Osteoblast (primary cell): ENCODE results near the gene CMTM1. TPM values are rescaled to one million over a fixed set of nuclear protein-coding genes. Genes with fewer than 3 reads are reported as not detected.

ENCODE experiments used
- DNase-seq: peaks from one replicate; pipeline ENCODE4 v3.0.0; 2011; ENCODE audit warnings: low spot score, mixed read lengths; ENCODE audit not compliant: insufficient read length; ENCODE audit errors: missing footprints
- H2AFZ ChIP-seq: 2 replicates; pipeline ENCODE4 v1.6.0; 2011; ENCODE audit warnings: mild to moderate bottlenecking, low read length
- H3K27ac ChIP-seq: 2 replicates; pipeline ENCODE4 v1.5.1; 2011; ENCODE audit warnings: mild to moderate bottlenecking, low read depth, low read length, moderate library complexity
- H3K27me3 ChIP-seq: 2 replicates; pipeline ENCODE4 v1.6.0; 2012; ENCODE audit warnings: mild to moderate bottlenecking, control low read depth, inconsistent platforms, low read length, moderate library complexity; ENCODE audit not compliant: insufficient read depth
- H3K36me3 ChIP-seq: 2 replicates; pipeline ENCODE4 v1.5.1; 2011; ENCODE audit warnings: mild to moderate bottlenecking, low read length, control low read depth, moderate library complexity; ENCODE audit not compliant: insufficient read depth
- H3K4me1 ChIP-seq: 2 replicates; pipeline ENCODE4 v1.5.1; 2011; ENCODE audit warnings: mild to moderate bottlenecking, low read length, control low read depth, moderate library complexity; ENCODE audit not compliant: insufficient read depth
- H3K4me2 ChIP-seq: 2 replicates; pipeline ENCODE4 v1.6.0; 2011; ENCODE audit warnings: mild to moderate bottlenecking, low read length; ENCODE audit not compliant: insufficient read depth
- H3K4me3 ChIP-seq: fragments of 200-600 bp; sonication (generic); 3 replicates; pipeline ENCODE4 v1.5.1; 2012; ENCODE audit warnings: mild to moderate bottlenecking, low read length, inconsistent platforms; ENCODE audit not compliant: insufficient read depth
- H3K79me2 ChIP-seq: 2 replicates; pipeline ENCODE4 v1.6.0; 2012; ENCODE audit warnings: mild to moderate bottlenecking, low read length, control low read depth, inconsistent platforms; ENCODE audit not compliant: insufficient read depth
- H3K9me3 ChIP-seq: 2 replicates; pipeline ENCODE4 v1.5.1; 2011; ENCODE audit warnings: low read depth, low read length, control low read depth
- H4K20me1 ChIP-seq: 2 replicates; pipeline ENCODE4 v1.6.0; 2012; ENCODE audit warnings: mild to moderate bottlenecking, low read length, control low read depth; ENCODE audit not compliant: insufficient read depth
- CTCF ChIP-seq: IDR thresholded peaks from 2 replicates; pipeline ENCODE4 v1.5.1; 2011; ENCODE audit warnings: mild to moderate bottlenecking, low read depth, low read length, moderate library complexity; ENCODE audit errors: extremely low read depth
- total RNA-seq: library from RNA; depleted of rRNA; stranded (reverse); fragments of >200 nt; gene quantifications from 2 replicates; pipeline ENCODE4 v1.2.3, GENCODE V29; 2012

The CMTM1 gene
- total RNA-seq, 1 donor = 4.0 TPM

GRCh38 chr16:66598111-66598510 lies 31.9 kb downstream of the CMTM1 start:
- no peak for TF ChIP-seq CTCF
- Histone ChIP-seq H4K20me1 (no peaks in the 10 kb centered on the region), H3K36me3 (no peaks in the 10 kb centered on the region), H3K79me2 (no peaks in the 10 kb centered on the region), H3K27ac (no peak overlapping the region), H2AFZ (no peak overlapping the region), H3K4me1 (no peaks in the 10 kb centered on the region), H3K4me3 (no peak overlapping the region), H3K9me3 (no peaks in the 10 kb centered on the region), H3K4me2 (no peak overlapping the region), H3K27me3 (no peaks in the 10 kb centered on the region)
- DNase-seq = no peak

GRCh38 chr16:66599726-66600125 lies 33.5 kb downstream of the CMTM1 start:
- Histone ChIP-seq H3K4me1 (peaks cover 3% of the 10 kb centered on the region), H3K36me3 (no peaks in the 10 kb centered on the region), H3K4me2 (no peak overlapping the region), H3K27me3 (no peaks in the 10 kb centered on the region), H3K4me3 (no peak overlapping the region), H3K9me3 (no peaks in the 10 kb centered on the region), H3K79me2 (no peaks in the 10 kb centered on the region), H4K20me1 (no peaks in the 10 kb centered on the region), H2AFZ (no peak overlapping the region), H3K27ac (no peak overlapping the region)
- no peak for DNase-seq
- TF ChIP-seq CTCF = no peak

GRCh38 chr16:66600477-66600876 lies 34.2 kb downstream of the CMTM1 start:
- Histone ChIP-seq H2AFZ (no peak overlapping the region), H3K4me3 (no peak overlapping the region)

GRCh38 chr16:66601471-66601870 lies 35.2 kb downstream of the CMTM1 start:
- no peak for DNase-seq
- H4K20me1 ChIP-seq = no peaks in the 10 kb centered on the region
- H3K36me3 ChIP-seq = no peaks in the 10 kb centered on the region
- no peak for TF ChIP-seq CTCF
- H3K79me2 ChIP-seq = peaks cover 12% of the 10 kb centered on the region
- no peaks in the 10 kb centered on the region for H3K9me3 ChIP-seq
- H3K4me2 ChIP-seq = no peak overlapping the region
- H2AFZ ChIP-seq = no peak overlapping the region
- H3K4me1 ChIP-seq = peaks cover 8% of the 10 kb centered on the region
- no peaks in the 10 kb centered on the region for H3K27me3 ChIP-seq
- no peak overlapping the region for H3K4me3 ChIP-seq
- no peak overlapping the region for H3K27ac ChIP-seq

More at GRCh38 chr16:66600477-66600876, 34.2 kb downstream of the CMTM1 start:
- no peaks in the 10 kb centered on the region for H3K27me3 ChIP-seq
- no peak overlapping the region for H3K4me2 ChIP-seq
- no peak overlapping the region for H3K27ac ChIP-seq
- H3K4me1 ChIP-seq = peaks cover 3% of the 10 kb centered on the region
- DNase-seq = no peak
- TF ChIP-seq CTCF = no peak
- H3K9me3 ChIP-seq = no peaks in the 10 kb centered on the region
- no peaks in the 10 kb centered on the region for H3K36me3 ChIP-seq
- H4K20me1 ChIP-seq = no peaks in the 10 kb centered on the region
- H3K79me2 ChIP-seq = peaks cover 2% of the 10 kb centered on the region
